ENCODE results near the gene CHAF1A. TPM values are rescaled to one million over a fixed set of nuclear protein-coding genes. Genes with fewer than 3 reads are reported as not detected.

CHAF1A gene
- total RNA-seq, 3 donors from 2014 or later (not counting 1 experiment from before 2014, with no cell fraction given): 34.4 to 40.8 (median 35.2) TPM

GRCh38 chr19:4369888-4370260 lies 32.6 kb upstream of the CHAF1A start:
- intact Hi-C loops (cut with micrococcal nuclease): loop anchor here (2.0 kb wide), 1 partner anchor 29 kb away; no protein-coding TSS in a partner anchor
- Histone ChIP-seq H3K27ac (ENCODE audit: low read length) (peak overlapping the region; percentile 85), H3K27me3 (ENCODE audit: control insufficient read depth, insufficient read depth, low read length) (no peaks in the 10 kb centered on the region), H3K4me1 (ENCODE audit: control insufficient read depth, insufficient read depth, low read length) (peaks cover 74% of the 10 kb centered on the region), H3K4me3 (ENCODE audit: low read length) (peak overlapping the region; percentile 43), H3K36me3 (ENCODE audit: control insufficient read depth, insufficient read depth, low read length) (peaks cover 14% of the 10 kb centered on the region), H3K9me3 (ENCODE audit: control insufficient read depth, insufficient read depth, low read length) (no peaks in the 10 kb centered on the region)
- Mint-ChIP-seq H3K36me3 (no peaks in the 10 kb centered on the region), H3K4me3 (peak overlapping the region; percentile 92), H3K9me3 (no peaks in the 10 kb centered on the region), H3K4me1 (peaks cover 30 to 56% of the 10 kb centered on the region in 2 donors), H3K27me3 (ENCODE audit: low read depth in 2 of 2) (no peaks in the 10 kb centered on the region), H3K27ac (peak overlapping the region; percentile 93)
- peak; percentile 29 for TF ChIP-seq CTCF (IDR thresholded peaks at IDR 0.05)
- under 1% methylated on average over 21 of the region's 21 CpGs for WGBS (ENCODE audit: insufficient coverage)
- DNase-seq (peak; percentile 69 to 82), ATAC-seq (peak; percentile 77 to 87 (median 86))

- Histone ChIP-seq H3K4me1 (ENCODE audit: control insufficient read depth, insufficient read depth, low read length) (peaks cover 80% of the 10 kb centered on the region), H3K27ac (ENCODE audit: low read length) (peak overlapping the region; percentile 85), H3K27me3 (ENCODE audit: control insufficient read depth, insufficient read depth, low read length) (no peaks in the 10 kb centered on the region), H3K4me3 (ENCODE audit: low read length) (peak overlapping the region; percentile 43), H3K36me3 (ENCODE audit: control insufficient read depth, insufficient read depth, low read length) (peaks cover 8% of the 10 kb centered on the region), H3K9me3 (ENCODE audit: control insufficient read depth, insufficient read depth, low read length) (no peaks in the 10 kb centered on the region)
- no peaks in the 10 kb centered on the region for H3K9me3 Mint-ChIP-seq
- H3K27me3 Mint-ChIP-seq (ENCODE audit: low read depth in 2 of 2): no peaks in the 10 kb centered on the region
- no peak for ATAC-seq
- WGBS (ENCODE audit: insufficient coverage): 88% methylated on average over 15 of the region's 15 CpGs
- peak overlapping the region; percentile 92 for H3K4me3 Mint-ChIP-seq
- no peaks in the 10 kb centered on the region for H3K36me3 Mint-ChIP-seq
- TF ChIP-seq CTCF (IDR thresholded peaks at IDR 0.05): no peak
- H3K27ac Mint-ChIP-seq: peak overlapping the region; percentile 93
- intact Hi-C loops (cut with micrococcal nuclease): loop anchor here (2.0 kb wide), 1 partner anchor 28 kb away; no protein-coding TSS in a partner anchor
- H3K4me1 Mint-ChIP-seq: peaks cover 30 to 56% of the 10 kb centered on the region in 2 donors
- no peak for DNase-seq
Observed at GRCh38 chr19:4370418-4371041, 31.9 kb upstream of the CHAF1A start.

DNA sequence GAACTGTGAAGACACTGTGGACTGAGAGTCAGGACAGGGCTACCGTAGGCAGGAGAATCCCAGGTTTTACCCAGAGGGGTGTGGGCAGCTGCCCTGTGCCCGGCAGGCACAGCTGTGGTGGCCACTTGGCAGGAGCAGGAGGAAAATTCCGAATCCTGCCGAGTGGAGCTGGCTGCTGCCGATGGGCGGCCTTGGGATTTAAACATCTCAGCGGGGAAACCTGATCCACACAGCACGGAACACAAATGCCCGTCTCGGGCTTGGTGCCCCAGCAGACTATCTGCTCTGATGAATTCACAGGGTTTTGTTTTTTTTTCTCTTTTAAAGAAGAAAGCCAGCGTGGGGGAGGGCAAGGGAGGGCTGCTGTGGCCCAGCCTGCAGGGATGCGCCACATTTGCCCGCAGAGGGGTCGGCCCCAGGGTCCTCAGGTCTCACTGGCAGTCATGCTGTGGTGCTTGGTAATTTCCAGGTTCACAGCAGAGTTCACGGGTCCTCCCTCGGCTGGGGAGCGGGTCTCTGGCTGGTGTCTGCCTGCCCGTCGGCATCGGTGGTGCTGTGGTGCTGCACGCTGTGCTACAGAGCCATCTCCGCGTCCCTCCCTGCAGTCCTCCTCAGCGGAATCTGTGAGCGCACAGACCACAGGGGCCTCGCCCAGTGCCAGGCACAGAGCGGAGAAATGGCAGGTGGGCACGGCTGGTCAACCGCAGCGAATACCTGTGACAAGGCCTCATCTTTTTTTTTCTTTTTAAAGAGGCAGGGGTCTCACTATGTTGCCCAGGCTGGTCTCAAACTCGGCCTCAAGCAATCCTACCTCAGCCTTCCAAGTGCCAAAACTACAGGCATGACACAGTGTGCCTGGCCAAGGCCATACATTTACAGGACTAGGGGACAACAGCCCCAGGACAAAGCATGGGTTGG lies 30.9 kb upstream of the CHAF1A start:
- no peak for TF ChIP-seq CTCF (IDR thresholded peaks at IDR 0.05)
- Histone ChIP-seq H3K4me1 (ENCODE audit: control insufficient read depth, insufficient read depth, low read length) (peaks cover 90% of the 10 kb centered on the region), H3K36me3 (ENCODE audit: control insufficient read depth, insufficient read depth, low read length) (peaks cover 2% of the 10 kb centered on the region), H3K27me3 (ENCODE audit: control insufficient read depth, insufficient read depth, low read length) (no peaks in the 10 kb centered on the region), H3K27ac (ENCODE audit: low read length) (peak overlapping the region; percentile 85), H3K4me3 (ENCODE audit: low read length) (no peak overlapping the region), H3K9me3 (ENCODE audit: control insufficient read depth, insufficient read depth, low read length) (no peaks in the 10 kb centered on the region)
- Mint-ChIP-seq H3K9me3 (no peaks in the 10 kb centered on the region), H3K27me3 (ENCODE audit: low read depth in 2 of 2) (no peaks in the 10 kb centered on the region), H3K27ac (peak overlapping the region; percentile 93), H3K36me3 (no peaks in the 10 kb centered on the region), H3K4me1 (peaks cover 34 to 60% of the 10 kb centered on the region in 2 donors), H3K4me3 (no peak overlapping the region)
- intact Hi-C loops (cut with micrococcal nuclease): loop anchor here (2.0 kb wide), 1 partner anchor 27 kb away; no protein-coding TSS in a partner anchor
- 94% methylated on average over 31 of the region's 31 CpGs for WGBS (ENCODE audit: insufficient coverage)
- no peak for ATAC-seq
- DNase-seq: no peak

Measured in natural killer cell (primary cell).